Peyer's patch (tissue), 4 donors: ENCODE results near the gene NFKBIZ.

ENCODE experiments used
- POLR2A ChIP-seq, 2 donors: fragments of 450-650 bp; IDR thresholded peaks; one replicate each; pipeline ENCODE4 v1.5.1; 2017; ENCODE audit warnings: antibody characterized with exemption in 2 of 2, mild to moderate bottlenecking in 2 of 2, moderate library complexity in 2 of 2
- TF ChIP-seq, protein P1 (sequence below), 6 experiments: fragments of 450-650 bp in 4 of 6; fragments of 200-600 bp in 2 of 6; sonication (generic) in 1 of 6; IDR thresholded peaks; one replicate each; pipeline ENCODE4 v1.5.1; 2017 to 2019; ENCODE audit warnings: antibody characterized with exemption in 6 of 6, mild to moderate bottlenecking in 3 of 6, moderate library complexity in 1 of 6

DNA sequence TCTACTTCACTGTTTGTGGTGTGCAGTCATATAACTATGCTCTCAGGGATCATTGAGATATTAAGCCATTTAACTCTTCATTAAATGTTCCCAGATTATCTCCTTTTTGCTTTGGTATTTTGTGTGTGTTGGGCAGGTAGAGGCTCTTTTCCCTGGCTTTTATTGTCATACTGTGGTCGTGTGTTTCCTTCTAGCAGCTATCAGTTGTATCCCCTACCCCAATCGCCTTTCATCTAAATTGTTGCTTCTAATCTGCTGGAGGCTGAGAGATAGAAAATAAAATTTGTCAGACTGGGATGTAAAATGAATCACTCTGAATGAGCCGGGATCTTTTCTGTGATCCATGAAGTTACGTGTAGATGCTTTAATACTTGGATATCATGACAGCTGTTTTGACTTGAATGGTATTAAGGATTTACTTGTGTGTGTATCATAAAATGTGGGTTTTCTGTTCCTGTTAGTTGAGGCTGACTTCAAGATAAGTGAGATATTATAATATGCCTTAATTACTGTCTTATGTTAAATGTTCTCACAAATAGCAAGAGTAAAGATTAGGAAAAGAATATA, 9.2 kb downstream of the NFKBIZ start:
- TF ChIP-seq, protein P1, sequence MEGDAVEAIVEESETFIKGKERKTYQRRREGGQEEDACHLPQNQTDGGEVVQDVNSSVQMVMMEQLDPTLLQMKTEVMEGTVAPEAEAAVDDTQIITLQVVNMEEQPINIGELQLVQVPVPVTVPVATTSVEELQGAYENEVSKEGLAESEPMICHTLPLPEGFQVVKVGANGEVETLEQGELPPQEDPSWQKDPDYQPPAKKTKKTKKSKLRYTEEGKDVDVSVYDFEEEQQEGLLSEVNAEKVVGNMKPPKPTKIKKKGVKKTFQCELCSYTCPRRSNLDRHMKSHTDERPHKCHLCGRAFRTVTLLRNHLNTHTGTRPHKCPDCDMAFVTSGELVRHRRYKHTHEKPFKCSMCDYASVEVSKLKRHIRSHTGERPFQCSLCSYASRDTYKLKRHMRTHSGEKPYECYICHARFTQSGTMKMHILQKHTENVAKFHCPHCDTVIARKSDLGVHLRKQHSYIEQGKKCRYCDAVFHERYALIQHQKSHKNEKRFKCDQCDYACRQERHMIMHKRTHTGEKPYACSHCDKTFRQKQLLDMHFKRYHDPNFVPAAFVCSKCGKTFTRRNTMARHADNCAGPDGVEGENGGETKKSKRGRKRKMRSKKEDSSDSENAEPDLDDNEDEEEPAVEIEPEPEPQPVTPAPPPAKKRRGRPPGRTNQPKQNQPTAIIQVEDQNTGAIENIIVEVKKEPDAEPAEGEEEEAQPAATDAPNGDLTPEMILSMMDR (IDR thresholded peaks at IDR 0.05): no peak
- no peak for TF ChIP-seq POLR2A (IDR thresholded peaks at IDR 0.05)
